DMS114 treated with DMSO at 0.1 percent for 48 hours (cell line): ENCODE data around the gene UBE2Q2.

Experiments used
- DNase-seq: peaks from one replicate; lab custom pipeline; 2025; ENCODE audit not compliant: unreplicated experiment; lab: John Stamatoyannopoulos, UW

Gene UBE2Q2

DNA sequence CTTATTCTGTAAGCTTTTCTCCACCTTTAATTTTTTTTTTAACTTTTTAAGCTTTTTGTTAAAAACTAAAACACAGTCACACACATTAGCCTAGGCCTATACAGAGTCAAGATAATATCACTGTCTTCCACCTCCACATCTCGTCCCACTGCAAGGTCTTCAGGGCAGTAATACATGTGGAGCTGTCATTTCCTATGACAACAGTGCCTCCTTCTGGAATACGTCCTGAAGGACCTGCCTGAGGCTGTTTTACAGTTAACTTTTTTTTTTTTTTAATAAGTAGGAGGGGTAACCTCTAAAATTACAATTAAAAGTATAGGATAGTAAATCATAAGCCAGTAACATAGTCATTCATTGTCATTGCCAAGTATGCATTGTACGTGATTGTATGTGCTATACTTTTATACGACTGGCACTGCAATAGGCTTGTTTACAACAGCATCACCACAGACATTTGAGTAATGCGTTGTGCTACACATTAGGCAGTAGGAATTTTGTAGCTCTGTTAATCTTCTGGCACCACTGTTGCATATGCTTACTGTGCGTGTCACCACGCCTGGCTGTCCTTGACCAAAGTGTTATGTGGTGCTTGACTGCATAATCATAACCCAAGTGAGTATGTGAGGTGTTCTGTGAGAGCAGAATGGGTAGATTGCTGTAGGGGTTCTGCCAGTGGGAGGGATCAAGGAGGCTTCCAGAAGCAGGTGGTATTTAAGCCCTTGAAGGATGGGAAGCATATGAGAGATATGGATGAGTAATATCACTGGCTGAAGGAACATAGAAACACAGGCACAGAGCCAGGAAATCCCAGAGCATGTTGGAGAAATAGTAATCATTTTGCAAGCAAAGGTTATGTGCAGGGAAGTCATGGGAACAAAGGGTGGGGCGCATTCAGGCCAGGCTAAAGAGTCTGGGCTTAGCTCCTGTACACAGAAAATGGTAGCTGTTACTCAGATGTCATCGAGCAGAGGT lies 78.8 kb downstream of the UBE2Q2 start:
- peak; percentile 33 for DNase-seq

DNA sequence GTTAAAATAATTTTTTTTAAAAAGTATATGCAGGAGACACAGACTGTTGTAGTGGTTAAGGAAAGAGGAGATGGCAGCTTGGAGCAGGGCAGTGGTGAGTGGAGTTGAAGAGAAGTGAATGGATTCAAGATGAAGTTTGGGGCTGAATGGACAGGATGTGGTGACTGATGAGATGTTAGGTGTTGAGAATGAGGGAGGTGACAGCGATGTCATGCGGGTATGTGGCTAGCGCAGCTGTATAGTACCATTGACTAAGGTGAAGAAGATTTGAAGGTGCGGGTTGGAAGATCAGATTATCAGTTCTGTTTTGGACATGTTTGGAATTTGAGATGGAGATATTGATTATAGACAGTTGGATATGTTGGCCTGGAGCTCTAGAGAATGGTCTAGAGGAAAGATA lies 80.5 kb downstream of the UBE2Q2 start:
- DNase-seq: no peak

DNA sequence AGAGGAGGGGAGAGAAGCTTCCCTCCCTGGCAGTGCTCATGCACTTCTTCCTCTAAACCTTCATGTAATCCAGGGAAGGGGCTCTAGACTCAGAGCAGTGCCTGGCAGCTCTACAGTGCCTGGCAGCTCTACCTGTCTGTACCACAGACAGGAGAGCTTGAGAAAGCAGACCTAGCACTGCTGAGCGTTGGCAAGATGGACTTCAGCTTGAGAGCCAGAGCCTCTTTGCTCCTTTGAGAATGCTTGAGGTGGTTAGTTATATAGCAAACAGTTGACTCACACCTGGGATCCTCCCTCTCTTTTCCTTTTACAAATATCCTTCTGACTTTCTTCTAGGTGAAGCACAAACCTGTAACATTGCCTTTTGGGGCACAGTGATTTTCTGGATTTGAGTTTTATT lies 81.3 kb downstream of the UBE2Q2 start:
- DNase-seq: no peak

DNA sequence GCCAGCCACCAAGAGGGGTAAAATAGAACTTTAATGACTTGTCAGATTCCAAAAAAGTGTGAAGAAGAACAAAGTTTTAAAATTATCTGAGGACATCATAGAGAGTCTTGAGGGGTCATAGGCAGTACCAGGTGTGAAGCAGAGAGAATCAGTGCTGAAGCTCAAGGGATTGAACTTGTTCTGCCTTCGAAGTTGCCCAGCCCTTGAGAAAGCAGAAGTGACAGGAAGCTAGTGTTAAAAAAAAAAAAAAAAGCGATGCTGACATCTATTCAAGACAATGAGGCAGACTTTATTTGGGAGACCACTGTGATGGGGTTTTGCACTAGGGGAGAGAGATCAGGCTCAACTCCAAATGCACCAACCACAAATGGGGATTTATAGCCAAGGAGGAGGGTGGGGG lies 82.2 kb downstream of the UBE2Q2 start:
- no peak for DNase-seq

DNA sequence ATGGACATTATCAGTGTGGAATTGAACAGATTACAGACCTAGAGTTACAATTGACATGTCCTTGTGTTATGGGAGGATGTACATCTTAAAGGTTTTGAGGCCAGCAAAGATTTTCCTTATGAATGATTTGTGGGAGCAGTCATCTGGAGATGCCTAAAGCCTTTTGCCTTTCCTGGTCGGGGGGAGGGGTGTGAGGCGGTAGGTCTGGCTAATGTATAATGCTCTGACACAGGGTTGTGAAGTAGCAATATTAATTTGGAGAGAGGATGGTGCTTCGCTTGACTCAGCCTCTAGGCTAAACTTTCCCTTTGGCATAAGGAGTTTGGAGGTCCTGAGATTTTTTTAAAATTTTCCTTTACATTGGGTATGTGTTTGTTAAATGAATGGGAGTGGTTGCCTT lies 83.7 kb downstream of the UBE2Q2 start:
- no peak for DNase-seq

DNA sequence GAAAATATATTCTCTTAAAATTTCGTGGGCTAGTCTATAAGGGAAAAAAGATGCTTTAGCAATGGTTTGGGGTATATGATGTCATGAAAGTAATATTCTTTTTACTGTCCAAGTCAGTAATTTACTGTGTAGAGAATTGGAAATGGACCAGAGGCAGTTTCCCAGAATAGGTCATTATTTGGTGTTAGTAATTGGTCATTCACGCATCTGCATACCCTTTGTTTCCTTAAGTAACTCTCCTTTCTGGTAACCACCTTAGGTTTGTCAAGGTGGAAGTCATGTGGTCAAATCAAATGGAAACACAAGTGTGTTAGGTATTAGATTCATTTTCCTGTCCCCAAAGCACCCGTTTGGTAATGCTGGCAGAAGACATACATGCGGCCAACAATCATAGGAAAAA lies 84.4 kb downstream of the UBE2Q2 start:
- no peak for DNase-seq

DNA sequence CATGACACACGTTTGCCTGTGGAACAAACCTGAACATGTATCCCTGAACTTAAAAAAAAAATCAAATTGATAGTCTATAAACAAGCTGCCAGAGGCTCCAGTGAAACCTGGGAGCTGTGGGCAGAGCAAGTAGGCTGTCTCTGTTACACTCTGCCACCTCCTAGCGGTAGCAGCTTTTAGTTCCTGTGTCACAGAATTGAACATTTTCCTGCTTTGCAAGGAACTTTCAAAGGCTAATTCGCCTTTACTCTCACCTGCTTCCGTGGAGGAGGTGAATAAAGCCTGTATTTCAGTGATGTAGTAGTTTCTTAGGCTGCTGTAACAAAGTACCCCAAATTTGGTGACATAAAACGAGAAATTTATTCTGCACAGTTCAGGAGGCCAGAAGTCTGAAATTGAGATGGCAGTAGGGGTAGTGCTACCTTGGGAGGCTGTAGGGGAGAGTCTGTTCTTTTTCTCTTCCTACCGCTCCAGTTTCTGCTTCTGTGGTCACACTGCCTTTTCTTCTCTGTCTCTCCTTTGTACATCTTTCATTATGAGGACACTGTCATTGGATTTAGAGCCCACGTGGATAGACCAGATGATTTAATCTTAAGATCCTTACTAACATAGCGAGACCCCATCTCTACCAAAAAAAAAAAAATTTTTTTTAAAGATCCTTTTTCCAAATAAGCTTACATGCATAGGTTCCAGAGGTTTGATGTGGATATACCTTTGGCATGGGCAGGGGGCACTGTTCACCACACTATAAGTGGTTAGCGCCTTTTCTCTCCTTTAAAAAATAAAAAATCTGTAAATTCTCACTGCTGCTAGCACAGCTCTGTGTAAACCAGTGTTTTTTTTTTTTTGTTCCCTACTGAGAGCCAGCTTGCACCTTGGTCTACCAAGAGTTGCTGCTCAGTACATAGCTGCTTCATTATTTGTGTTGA lies 85.7 kb downstream of the UBE2Q2 start:
- peak; percentile 13 for DNase-seq

DNA sequence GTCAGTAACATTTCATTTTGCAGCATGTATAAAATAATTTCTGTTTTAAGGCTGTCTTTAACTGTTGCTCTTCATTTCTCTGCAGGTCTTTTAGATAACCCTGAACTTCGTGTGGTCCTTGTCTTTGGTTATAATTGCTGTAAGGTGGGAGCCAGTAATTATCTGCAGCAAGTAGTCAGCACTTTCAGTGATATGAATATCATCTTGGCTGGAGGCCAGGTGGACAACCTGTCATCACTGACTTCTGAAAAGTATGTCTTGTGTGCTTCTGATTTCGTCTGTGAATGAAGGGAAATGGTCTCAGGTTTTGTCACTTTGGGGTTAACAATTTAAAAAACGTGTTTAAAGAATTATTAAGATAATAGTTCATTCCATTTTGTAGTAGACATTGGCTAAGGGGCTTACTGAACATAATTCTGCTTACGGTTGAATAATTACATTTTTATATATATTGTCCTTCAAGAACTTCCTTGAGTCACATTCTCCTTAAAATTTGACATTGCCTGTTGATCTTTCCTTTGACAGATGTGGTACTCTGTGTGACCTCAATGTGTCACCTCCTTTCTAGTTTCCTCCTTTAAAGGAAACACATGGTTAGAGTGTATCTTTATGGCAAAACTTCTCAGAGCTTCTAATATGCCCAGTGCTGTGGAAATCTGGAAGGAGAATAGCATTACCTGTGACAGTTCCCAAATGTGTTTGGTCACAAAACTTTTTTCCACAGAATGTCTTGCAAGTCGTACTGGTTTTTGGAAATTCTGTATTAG lies 86.7 kb downstream of the UBE2Q2 start:
- no peak for DNase-seq

DNA sequence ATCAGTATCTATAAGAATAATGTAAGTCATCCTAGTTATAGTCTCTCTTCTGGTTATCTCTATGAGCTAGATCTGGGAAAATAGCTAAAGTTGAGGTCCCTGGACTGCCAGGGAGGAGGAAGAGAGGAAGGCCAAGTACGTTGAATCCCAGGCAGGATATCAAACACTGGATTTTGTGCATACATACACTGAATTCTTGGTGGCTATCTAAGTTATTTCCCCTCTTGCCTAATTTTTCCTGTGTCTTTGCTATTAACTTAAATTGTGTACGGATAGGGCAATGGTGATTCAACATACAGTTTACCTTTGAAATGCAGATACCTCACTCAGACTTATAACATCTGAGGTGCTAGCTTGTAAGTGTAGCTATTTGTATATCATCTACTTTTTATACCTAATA lies 87.6 kb downstream of the UBE2Q2 start:
- no peak for DNase-seq

DNA sequence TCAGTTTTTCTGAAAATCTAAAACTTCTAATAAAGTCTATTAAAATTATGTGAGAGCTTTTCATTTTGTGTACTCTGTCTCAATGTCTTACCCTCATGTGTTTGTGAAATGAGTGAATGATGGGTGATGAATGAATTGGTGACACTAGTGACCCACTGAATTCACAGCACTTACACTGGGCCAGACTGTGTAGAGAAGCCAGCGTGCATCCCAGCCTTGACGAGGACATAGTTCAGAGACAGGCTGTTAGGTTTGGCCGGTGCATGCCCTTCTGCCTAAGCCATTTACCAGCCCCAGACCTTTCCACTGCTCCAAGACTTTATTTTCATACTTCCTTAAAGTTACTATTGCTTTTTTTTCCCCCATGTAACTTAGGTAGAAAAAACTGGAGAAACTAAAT lies 99.2 kb downstream of the UBE2Q2 start:
- DNase-seq: no peak

DNA sequence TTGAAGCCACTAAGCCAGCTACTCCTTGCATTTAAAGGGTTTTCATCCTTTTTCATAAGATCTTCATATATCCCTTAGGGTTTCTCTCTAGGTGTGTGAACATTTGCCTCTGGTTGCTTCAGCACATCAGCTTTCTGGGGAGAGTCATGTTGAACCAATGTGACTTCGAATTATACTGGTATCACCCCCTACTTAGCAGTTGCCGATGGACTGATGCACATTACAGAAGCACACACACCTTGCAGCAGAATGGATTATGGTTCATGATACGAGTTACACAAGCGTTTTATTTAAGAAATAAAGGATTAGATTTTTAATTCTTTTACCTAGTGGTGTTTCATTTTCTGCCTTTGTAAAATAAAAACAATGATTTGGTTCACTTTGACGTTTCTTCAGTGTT lies 100.0 kb downstream of the UBE2Q2 start:
- peak; percentile 18 for DNase-seq

DNA sequence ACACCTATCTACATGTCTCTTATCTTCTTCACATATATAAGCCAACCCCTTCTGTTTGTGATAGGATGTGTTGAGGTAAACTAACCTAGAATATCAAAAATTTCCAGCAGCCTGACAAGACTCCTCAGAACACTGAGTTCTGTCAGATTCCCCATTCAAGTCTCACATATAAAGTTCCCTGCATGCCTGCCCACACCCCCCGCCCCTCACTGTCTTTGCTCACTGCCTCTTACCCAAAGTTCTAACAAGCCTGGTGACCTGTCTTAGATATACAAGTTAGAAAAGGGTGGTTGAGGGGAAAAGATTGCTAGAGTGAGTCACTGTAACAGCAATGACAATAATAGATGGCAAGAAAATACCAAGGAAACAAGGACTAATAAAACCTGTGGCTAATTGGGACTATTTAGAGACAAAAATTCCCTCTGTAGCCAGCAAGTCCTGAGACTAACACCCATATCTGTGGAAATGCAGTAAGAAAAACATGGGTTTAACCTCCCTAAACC lies 100.5 kb downstream of the UBE2Q2 start:
- no peak for DNase-seq

DNA sequence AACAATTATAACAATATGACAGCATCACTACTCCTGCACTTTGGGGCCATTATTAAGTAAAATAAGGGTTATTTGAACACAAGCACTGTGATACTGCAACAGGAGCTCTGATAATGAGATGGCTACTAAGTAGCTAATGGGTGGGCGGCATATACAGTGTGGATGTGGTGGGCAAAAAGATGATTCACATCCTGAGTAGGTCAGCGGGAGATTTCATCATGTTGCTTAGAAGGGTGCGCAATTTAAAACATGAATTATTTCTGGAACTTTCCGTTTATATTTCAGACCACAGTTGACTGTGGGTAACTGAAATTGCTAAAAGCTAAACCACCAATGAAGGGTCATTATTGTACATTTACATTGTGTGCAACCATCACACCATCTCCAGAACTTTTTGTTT lies 102.7 kb downstream of the UBE2Q2 start:
- no peak for DNase-seq

DNA sequence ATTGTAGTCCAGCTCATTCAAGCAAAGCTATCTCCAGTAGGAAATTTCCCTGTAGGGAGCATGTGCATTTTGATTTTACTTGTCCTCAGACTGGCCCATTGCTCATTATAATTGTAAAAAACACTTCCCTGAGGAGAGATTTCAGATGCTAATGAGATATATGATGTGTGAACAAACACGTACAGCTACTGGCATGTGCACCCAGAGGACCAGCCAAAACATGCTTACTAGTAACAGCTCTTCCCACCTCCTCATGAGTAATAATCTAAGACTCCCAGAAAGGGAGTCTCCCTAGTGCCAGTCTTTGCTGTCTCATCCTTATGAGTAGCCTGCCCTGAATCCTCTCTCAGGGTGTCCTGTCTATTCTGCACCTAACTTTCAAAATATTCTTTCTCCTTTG lies 103.8 kb downstream of the UBE2Q2 start:
- DNase-seq: no peak

DNA sequence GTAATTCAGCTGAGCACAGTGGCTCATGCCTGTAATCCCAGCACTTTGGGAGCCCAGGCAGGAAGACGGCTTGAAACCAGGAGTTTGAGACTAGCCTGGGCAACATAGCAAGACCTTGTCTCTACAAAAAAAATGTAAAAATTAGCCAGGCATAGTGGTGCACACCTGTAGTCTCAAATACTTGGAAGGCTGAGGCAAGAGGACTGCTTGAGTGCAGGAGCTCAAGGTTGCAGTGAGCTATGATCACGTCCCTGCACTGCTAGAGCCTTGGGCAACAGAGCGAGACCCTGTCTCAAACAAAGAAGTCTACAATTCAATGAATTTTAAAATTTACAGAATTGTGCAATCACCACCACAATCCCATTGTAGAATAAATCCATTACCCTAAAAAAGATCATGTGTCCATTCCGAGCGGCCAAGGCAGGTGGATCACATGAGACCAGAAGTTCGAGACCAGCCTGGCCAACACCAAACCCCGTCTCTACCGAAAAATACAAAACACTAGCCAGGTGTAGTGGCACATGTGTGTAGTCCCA lies 105.6 kb downstream of the UBE2Q2 start:
- DNase-seq: no peak
